ENCODE measurements around the gene C22orf15.

Gene C22orf15

DNA sequence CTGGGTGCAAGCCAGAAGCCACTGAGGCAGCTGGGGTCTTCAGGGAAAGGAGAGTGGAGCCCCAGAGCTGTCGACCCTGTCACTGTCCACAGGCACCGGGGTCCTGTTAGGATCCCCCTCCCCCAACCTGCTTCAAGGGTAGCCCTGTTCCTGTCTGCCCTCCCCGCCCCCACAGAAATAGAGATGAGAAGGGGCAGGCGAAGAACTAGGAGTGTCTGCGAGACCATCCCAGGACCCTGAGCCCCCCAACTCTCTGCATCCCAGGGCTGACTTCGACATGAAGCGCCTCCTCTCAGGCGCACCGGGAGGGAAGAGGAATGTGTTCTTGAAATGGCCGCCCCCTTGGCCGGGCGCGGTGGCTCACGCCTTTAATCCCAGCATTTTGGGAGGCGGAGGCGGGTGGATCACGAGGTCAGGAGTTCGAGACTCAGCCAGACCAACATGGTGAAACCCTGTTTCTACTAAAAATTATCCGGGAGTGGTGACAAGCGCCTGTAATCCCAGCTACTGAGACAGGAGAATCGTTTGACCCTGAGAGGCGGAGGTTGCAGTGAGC, 11.3 kb upstream of the C22orf15 start:
- DNase-seq (ENCODE audit: insufficient read length, low spot score) (no peak), FAIRE-seq (no peak)
- TF ChIP-seq, protein P1, sequence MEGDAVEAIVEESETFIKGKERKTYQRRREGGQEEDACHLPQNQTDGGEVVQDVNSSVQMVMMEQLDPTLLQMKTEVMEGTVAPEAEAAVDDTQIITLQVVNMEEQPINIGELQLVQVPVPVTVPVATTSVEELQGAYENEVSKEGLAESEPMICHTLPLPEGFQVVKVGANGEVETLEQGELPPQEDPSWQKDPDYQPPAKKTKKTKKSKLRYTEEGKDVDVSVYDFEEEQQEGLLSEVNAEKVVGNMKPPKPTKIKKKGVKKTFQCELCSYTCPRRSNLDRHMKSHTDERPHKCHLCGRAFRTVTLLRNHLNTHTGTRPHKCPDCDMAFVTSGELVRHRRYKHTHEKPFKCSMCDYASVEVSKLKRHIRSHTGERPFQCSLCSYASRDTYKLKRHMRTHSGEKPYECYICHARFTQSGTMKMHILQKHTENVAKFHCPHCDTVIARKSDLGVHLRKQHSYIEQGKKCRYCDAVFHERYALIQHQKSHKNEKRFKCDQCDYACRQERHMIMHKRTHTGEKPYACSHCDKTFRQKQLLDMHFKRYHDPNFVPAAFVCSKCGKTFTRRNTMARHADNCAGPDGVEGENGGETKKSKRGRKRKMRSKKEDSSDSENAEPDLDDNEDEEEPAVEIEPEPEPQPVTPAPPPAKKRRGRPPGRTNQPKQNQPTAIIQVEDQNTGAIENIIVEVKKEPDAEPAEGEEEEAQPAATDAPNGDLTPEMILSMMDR (IDR thresholded peaks at IDR 0.05; ENCODE audit: insufficient read depth, missing control alignments), result no peak

DNA sequence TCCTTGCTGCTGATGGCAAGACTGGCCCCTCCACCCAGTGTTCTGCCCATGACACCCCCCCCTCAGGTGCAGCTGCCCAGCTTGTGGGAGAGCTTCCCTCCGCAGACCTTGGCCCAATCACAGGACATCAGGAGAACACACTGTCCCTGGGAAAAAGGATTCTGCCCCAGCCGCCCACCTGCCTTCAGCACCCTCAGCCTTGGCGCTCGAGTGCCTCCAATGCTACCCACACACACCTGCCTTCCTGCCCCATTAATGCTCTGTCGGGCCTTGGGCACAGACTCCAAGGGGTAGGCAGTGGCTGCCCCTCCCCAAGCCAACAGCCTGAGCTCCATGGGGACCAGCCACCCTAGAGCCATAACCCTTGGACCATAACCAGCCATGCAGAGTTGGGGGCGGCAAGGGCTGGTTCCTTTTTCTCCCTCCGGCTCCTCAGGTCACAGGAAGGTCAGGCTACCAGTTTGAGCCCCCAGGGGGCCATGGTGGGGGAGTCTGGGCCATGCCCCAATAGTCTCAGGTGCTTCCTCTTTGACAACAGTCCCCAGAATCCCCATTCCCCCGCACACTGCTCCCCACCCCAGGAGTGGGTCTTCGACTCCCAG, 10.6 kb upstream of the C22orf15 start:
- FAIRE-seq, result no peak
- TF ChIP-seq, protein P1 (IDR thresholded peaks at IDR 0.05; ENCODE audit: insufficient read depth, missing control alignments), result no peak
- DNase-seq (ENCODE audit: insufficient read length, low spot score), result no peak

DNA sequence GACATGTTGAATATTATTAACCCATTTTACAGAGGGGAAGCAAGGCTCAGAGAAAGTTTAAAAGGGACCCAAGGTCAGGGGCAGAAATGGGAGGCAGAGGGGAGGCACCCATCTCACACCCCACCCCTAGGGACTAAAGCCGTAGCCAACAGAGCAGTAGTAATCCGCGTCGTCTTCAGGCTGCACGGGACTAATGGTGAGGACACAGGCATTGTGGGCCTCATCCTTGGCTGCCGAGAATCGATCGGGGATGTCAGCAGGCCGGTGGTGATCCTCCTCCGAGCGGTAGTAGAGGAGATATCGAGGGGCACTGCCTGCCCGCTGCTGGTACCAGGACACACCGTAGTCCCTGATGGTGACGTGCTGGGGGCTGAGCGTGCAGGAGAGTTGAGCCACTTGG, 10.0 kb upstream of the C22orf15 start:
- FAIRE-seq, result no peak
- no peak for DNase-seq (ENCODE audit: insufficient read length, low spot score)
- TF ChIP-seq, protein P1 (IDR thresholded peaks at IDR 0.05; ENCODE audit: insufficient read depth, missing control alignments), result no peak

DNA sequence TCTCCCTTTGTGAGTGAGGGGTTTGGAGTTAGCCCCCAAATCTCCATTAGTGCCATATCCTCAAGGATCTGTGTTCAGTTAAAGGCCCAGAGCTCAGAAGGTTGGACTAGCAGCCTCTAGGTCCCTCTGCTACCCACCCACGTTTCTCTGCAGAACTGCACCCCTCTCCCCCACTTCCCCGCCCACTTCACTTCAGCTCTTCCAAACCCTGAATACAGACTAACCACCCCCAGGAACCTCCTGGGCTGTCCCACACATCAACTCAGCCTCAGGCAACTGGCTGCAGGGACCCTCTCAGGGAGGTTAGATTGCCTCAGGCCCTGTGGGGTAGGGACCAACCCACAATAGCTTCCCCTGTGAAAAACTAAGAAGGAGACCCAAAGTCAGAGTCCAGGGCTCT, 9.4 kb upstream of the C22orf15 start:
- DNase-seq (ENCODE audit: insufficient read length, low spot score), result no peak
- TF ChIP-seq, protein P1 (IDR thresholded peaks at IDR 0.05; ENCODE audit: insufficient read depth, missing control alignments), result no peak
- no peak for FAIRE-seq

- DNase-seq (ENCODE audit: insufficient read length, low spot score), result no peak
- TF ChIP-seq, protein P1 (IDR thresholded peaks at IDR 0.05; ENCODE audit: insufficient read depth, missing control alignments), result no peak
- FAIRE-seq, result no peak
Measured at GRCh38 chr22:23754220-23754919, 8.4 kb upstream of the C22orf15 start, which contains the start of gene VPREB3. VPREB3 (minus strand) TSS chr22:23754425; CDS start chr22:23754363, 62 bp downstream.

DNA sequence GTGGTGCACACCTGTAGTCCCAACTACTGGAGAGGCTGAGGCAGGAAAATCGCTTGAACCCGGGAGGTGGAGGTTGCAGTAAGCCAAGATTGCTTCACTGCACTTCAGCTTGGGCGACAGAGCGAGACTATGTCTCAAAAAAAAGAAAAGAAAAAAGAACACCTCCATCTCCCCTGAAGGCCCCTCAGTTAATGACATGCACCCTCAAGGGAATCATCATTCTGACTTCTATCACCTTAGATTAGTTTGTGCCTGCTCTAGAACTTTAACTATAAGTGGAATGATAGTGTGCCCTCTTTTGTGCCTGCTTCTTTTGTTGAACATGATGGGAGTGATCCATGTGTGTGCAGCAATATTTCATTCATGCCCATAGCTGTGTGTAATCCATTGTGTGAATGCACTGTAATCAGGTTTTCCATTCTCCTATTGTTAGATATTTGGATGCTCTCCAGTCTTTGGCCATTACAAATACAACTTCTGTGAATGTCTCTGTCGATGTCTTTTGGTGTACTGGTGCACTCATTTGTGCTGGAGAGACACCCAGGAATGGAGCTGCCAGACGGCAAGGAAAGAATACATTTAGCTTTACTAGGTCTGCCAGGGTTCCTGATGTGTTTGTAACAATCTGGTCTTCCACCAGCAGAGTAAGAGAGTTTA, 7.7 kb upstream of the C22orf15 start:
- TF ChIP-seq, protein P1 (IDR thresholded peaks at IDR 0.05; ENCODE audit: insufficient read depth, missing control alignments), result no peak
- DNase-seq (ENCODE audit: insufficient read length, low spot score), result no peak

More for the DNA sequence above, 7.7 kb upstream of the C22orf15 start:
- FAIRE-seq, result no peak
